Stimulated activated naive CD8-positive, alpha-beta T cell treated with anti-CD3 and anti-CD28 coated beads, Interleukin-15, Interleukin-2, amounts not matched to agents 100 ng/mL and 50 ng/mL, for 24 hours (primary cell): ENCODE data around the gene SLCO2A1.

Experiments
- H3K27ac Mint-ChIP-seq: one replicate; pipeline ENCODE4 v1.8.0; 2021; ENCODE audit warnings: mild to moderate bottlenecking, mixed read lengths
- H3K27me3 Mint-ChIP-seq: one replicate; pipeline ENCODE4 v1.8.0; 2021; ENCODE audit warnings: mixed read lengths
- H3K36me3 Mint-ChIP-seq: one replicate; pipeline ENCODE4 v1.8.0; 2021; ENCODE audit warnings: low read depth, mixed read lengths
- H3K4me1 Mint-ChIP-seq: one replicate; pipeline ENCODE4 v1.8.0; 2021; ENCODE audit warnings: low read depth, mixed read lengths
- H3K4me3 Mint-ChIP-seq: one replicate; pipeline ENCODE4 v1.8.0; 2021; ENCODE audit warnings: mild to moderate bottlenecking, mixed read lengths
- H3K9me3 Mint-ChIP-seq: one replicate; pipeline ENCODE4 v1.8.0; 2021; ENCODE audit warnings: mixed read lengths

The SLCO2A1 gene

GRCh38 chr3:134004841-134005240, 24.9 kb downstream of the SLCO2A1 start:
- Mint-ChIP-seq H3K27ac (no peak overlapping the region), H3K27me3 (peaks cover 18% of the 10 kb centered on the region), H3K36me3 (no peaks in the 10 kb centered on the region), H3K4me3 (no peak overlapping the region), H3K9me3 (no peaks in the 10 kb centered on the region), H3K4me1 (no peaks in the 10 kb centered on the region)

- Mint-ChIP-seq H3K4me1 (no peaks in the 10 kb centered on the region), H3K36me3 (no peaks in the 10 kb centered on the region), H3K9me3 (no peaks in the 10 kb centered on the region), H3K27ac (no peak overlapping the region), H3K27me3 (peaks cover 20% of the 10 kb centered on the region), H3K4me3 (no peak overlapping the region)
These were observed 26.7 kb downstream of the SLCO2A1 start for GRCh38 chr3:134003066-134003465.

GRCh38 chr3:134002306-134002705, 27.4 kb downstream of the SLCO2A1 start:
- Mint-ChIP-seq H3K36me3 (no peaks in the 10 kb centered on the region), H3K27ac (no peak overlapping the region), H3K4me1 (no peaks in the 10 kb centered on the region)

GRCh38 chr3:134001251-134001650, 28.5 kb downstream of the SLCO2A1 start:
- Mint-ChIP-seq H3K4me3 (no peak overlapping the region), H3K36me3 (no peaks in the 10 kb centered on the region), H3K9me3 (no peaks in the 10 kb centered on the region), H3K4me1 (no peaks in the 10 kb centered on the region), H3K27me3 (peaks cover 13% of the 10 kb centered on the region), H3K27ac (no peak overlapping the region)

More at GRCh38 chr3:134002306-134002705, 27.4 kb downstream of the SLCO2A1 start:
- H3K4me3 Mint-ChIP-seq: no peak overlapping the region
- H3K27me3 Mint-ChIP-seq: peaks cover 18% of the 10 kb centered on the region
- H3K9me3 Mint-ChIP-seq: no peaks in the 10 kb centered on the region

GRCh38 chr3:133999891-134000685, 29.6 kb downstream of the SLCO2A1 start:
- H3K27me3 Mint-ChIP-seq: peaks cover 11% of the 10 kb centered on the region
- no peak overlapping the region for H3K4me3 Mint-ChIP-seq
- H3K9me3 Mint-ChIP-seq: no peaks in the 10 kb centered on the region
- no peak overlapping the region for H3K27ac Mint-ChIP-seq
- H3K4me1 Mint-ChIP-seq: no peaks in the 10 kb centered on the region
- no peaks in the 10 kb centered on the region for H3K36me3 Mint-ChIP-seq

GRCh38 chr3:133998691-133999241, 31.0 kb downstream of the SLCO2A1 start:
- H3K4me3 Mint-ChIP-seq: no peak overlapping the region
- H3K36me3 Mint-ChIP-seq: no peaks in the 10 kb centered on the region

GRCh38 chr3:133997871-133998635, 31.7 kb downstream of the SLCO2A1 start:
- H3K36me3 Mint-ChIP-seq: no peaks in the 10 kb centered on the region
- H3K27ac Mint-ChIP-seq: no peak overlapping the region
- no peak overlapping the region for H3K4me3 Mint-ChIP-seq
- no peaks in the 10 kb centered on the region for H3K4me1 Mint-ChIP-seq
- no peaks in the 10 kb centered on the region for H3K9me3 Mint-ChIP-seq
- peaks cover 16% of the 10 kb centered on the region for H3K27me3 Mint-ChIP-seq

More at GRCh38 chr3:133998691-133999241, 31.0 kb downstream of the SLCO2A1 start:
- no peaks in the 10 kb centered on the region for H3K9me3 Mint-ChIP-seq
- no peaks in the 10 kb centered on the region for H3K4me1 Mint-ChIP-seq
- H3K27me3 Mint-ChIP-seq: peaks cover 16% of the 10 kb centered on the region
- H3K27ac Mint-ChIP-seq: no peak overlapping the region

- Mint-ChIP-seq H3K27ac (no peak overlapping the region), H3K27me3 (peaks cover 16% of the 10 kb centered on the region), H3K36me3 (no peaks in the 10 kb centered on the region), H3K4me3 (no peak overlapping the region), H3K4me1 (no peaks in the 10 kb centered on the region), H3K9me3 (no peaks in the 10 kb centered on the region)
These were observed 32.7 kb downstream of the SLCO2A1 start for GRCh38 chr3:133996996-133997395.

- no peak overlapping the region for H3K27ac Mint-ChIP-seq
- no peaks in the 10 kb centered on the region for H3K4me1 Mint-ChIP-seq
- peaks cover 16% of the 10 kb centered on the region for H3K27me3 Mint-ChIP-seq
- H3K4me3 Mint-ChIP-seq: no peak overlapping the region
- no peaks in the 10 kb centered on the region for H3K36me3 Mint-ChIP-seq
- H3K9me3 Mint-ChIP-seq: no peaks in the 10 kb centered on the region
These were observed 33.5 kb downstream of the SLCO2A1 start for GRCh38 chr3:133996251-133996661.

- H3K27ac Mint-ChIP-seq: no peak overlapping the region
- no peaks in the 10 kb centered on the region for H3K36me3 Mint-ChIP-seq
- H3K4me1 Mint-ChIP-seq: no peaks in the 10 kb centered on the region
- H3K9me3 Mint-ChIP-seq: no peaks in the 10 kb centered on the region
- no peak overlapping the region for H3K4me3 Mint-ChIP-seq
- peaks cover 16% of the 10 kb centered on the region for H3K27me3 Mint-ChIP-seq
These were observed 34.5 kb downstream of the SLCO2A1 start for GRCh38 chr3:133995264-133995663.

GRCh38 chr3:133994166-133994890, 35.4 kb downstream of the SLCO2A1 start:
- Mint-ChIP-seq H3K9me3 (no peaks in the 10 kb centered on the region), H3K4me3 (no peak overlapping the region), H3K36me3 (no peaks in the 10 kb centered on the region), H3K4me1 (no peaks in the 10 kb centered on the region), H3K27ac (no peak overlapping the region), H3K27me3 (peaks cover 9% of the 10 kb centered on the region)

- no peak overlapping the region for H3K27ac Mint-ChIP-seq
- H3K4me3 Mint-ChIP-seq: no peak overlapping the region
- no peaks in the 10 kb centered on the region for H3K36me3 Mint-ChIP-seq
- H3K27me3 Mint-ChIP-seq: peaks cover 5% of the 10 kb centered on the region
- H3K9me3 Mint-ChIP-seq: no peaks in the 10 kb centered on the region
- no peaks in the 10 kb centered on the region for H3K4me1 Mint-ChIP-seq
These were observed 36.6 kb downstream of the SLCO2A1 start for GRCh38 chr3:133992951-133993620.

GRCh38 chr3:133992381-133992780, 37.3 kb downstream of the SLCO2A1 start:
- Mint-ChIP-seq H3K27ac (no peak overlapping the region), H3K4me1 (no peaks in the 10 kb centered on the region), H3K4me3 (no peak overlapping the region), H3K27me3 (peaks cover 5% of the 10 kb centered on the region), H3K9me3 (no peaks in the 10 kb centered on the region), H3K36me3 (no peaks in the 10 kb centered on the region)

GRCh38 chr3:133991637-133992036, 38.1 kb downstream of the SLCO2A1 start:
- Mint-ChIP-seq H3K27ac (no peak overlapping the region), H3K27me3 (peaks cover 5% of the 10 kb centered on the region), H3K4me1 (no peaks in the 10 kb centered on the region), H3K9me3 (no peaks in the 10 kb centered on the region), H3K36me3 (no peaks in the 10 kb centered on the region), H3K4me3 (no peak overlapping the region)
